Activated CD4-positive, alpha-beta T cell treated with anti-CD3 and anti-CD28 coated beads, Interleukin-2, amount 50 U/mL, for 4 hours (primary cell): ENCODE data around the gene AUTS2.

Source experiments
- DNase-seq, 2 experiments: peaks; one replicate each; pipeline ENCODE4 v3.0.0-alpha.2; 2020

AUTS2 gene

GRCh38 chr7:70744492-70744891 is 1146.2 kb downstream of the AUTS2 start:
- DNase-seq, result no peak

- DNase-seq, result no peak
Measured at GRCh38 chr7:70749831-70750230, 1151.6 kb downstream of the AUTS2 start.

GRCh38 chr7:70751895-70752294 is 1153.6 kb downstream of the AUTS2 start:
- no peak for DNase-seq

- DNase-seq, result no peak
Measured at GRCh38 chr7:70752794-70753241, 1154.5 kb downstream of the AUTS2 start.

- DNase-seq, result no peak
Measured at GRCh38 chr7:70756789-70757188, 1158.5 kb downstream of the AUTS2 start.

- no peak for DNase-seq
Measured at GRCh38 chr7:70758646-70759045, 1160.4 kb downstream of the AUTS2 start.

- DNase-seq, result no peak
Measured at GRCh38 chr7:70759674-70760073, 1161.4 kb downstream of the AUTS2 start.

- no peak for DNase-seq
Measured at GRCh38 chr7:70761711-70762328, 1163.5 kb downstream of the AUTS2 start.

- DNase-seq, result no peak
Measured at GRCh38 chr7:70762696-70763095, 1164.4 kb downstream of the AUTS2 start.

GRCh38 chr7:70763961-70764691 is 1165.9 kb downstream of the AUTS2 start:
- no peak for DNase-seq

- no peak for DNase-seq
Measured at GRCh38 chr7:70764701-70765208, 1166.5 kb downstream of the AUTS2 start.

GRCh38 chr7:70765651-70766050 is 1167.4 kb downstream of the AUTS2 start:
- no peak for DNase-seq

GRCh38 chr7:70766109-70766508 is 1167.8 kb downstream of the AUTS2 start:
- no peak for DNase-seq

GRCh38 chr7:70766694-70767093 is 1168.4 kb downstream of the AUTS2 start:
- no peak for DNase-seq

GRCh38 chr7:70770154-70770553 is 1171.9 kb downstream of the AUTS2 start:
- no peak for DNase-seq

GRCh38 chr7:70771451-70771850 is 1173.2 kb downstream of the AUTS2 start:
- no peak for DNase-seq

- DNase-seq, result no peak
Measured at GRCh38 chr7:70772891-70773290, 1174.6 kb downstream of the AUTS2 start.

GRCh38 chr7:70773406-70773805 is 1175.1 kb downstream of the AUTS2 start:
- DNase-seq, result no peak

GRCh38 chr7:70774950-70775527 is 1176.8 kb downstream of the AUTS2 start:
- DNase-seq, result no peak

- DNase-seq, result no peak
Measured at GRCh38 chr7:70775570-70776156, 1177.4 kb downstream of the AUTS2 start.

GRCh38 chr7:70776627-70777101 is 1178.4 kb downstream of the AUTS2 start:
- DNase-seq, result no peak

GRCh38 chr7:70777251-70777650 is 1179.0 kb downstream of the AUTS2 start:
- no peak for DNase-seq

- DNase-seq, result no peak
Measured at GRCh38 chr7:70778585-70778984, 1180.3 kb downstream of the AUTS2 start.

GRCh38 chr7:70779321-70779720 is 1181.0 kb downstream of the AUTS2 start:
- DNase-seq, result no peak
